GM19043 (cell line): ENCODE data around the gene INPP4A.

ENCODE experiments used
- ATAC-seq: cut with Tn5 transposase; IDR thresholded peaks from one replicate; pipeline ENCODE4 v1.9.1; 2021; ENCODE audit warnings: low read depth; ENCODE audit not compliant: unreplicated experiment

The INPP4A gene

GRCh38 chr2:98507891-98508708 is 63.4 kb downstream of the INPP4A start:
- ATAC-seq, result no peak

GRCh38 chr2:98508709-98509066 is 64.0 kb downstream of the INPP4A start:
- ATAC-seq, result no peak

- ATAC-seq, result no peak
Measured at GRCh38 chr2:98509542-98510321, 65.1 kb downstream of the INPP4A start.

GRCh38 chr2:98510322-98510662 is 65.6 kb downstream of the INPP4A start:
- ATAC-seq, result no peak

- ATAC-seq, result no peak
Measured at GRCh38 chr2:98511981-98512380, 67.3 kb downstream of the INPP4A start.

GRCh38 chr2:98512699-98513098 is 68.0 kb downstream of the INPP4A start:
- ATAC-seq, result no peak

- no peak for ATAC-seq
Measured at GRCh38 chr2:98514096-98514639, 69.5 kb downstream of the INPP4A start.

- ATAC-seq, result no peak
Measured at GRCh38 chr2:98514879-98515249, 70.2 kb downstream of the INPP4A start.

- ATAC-seq, result no peak
Measured at GRCh38 chr2:98515250-98515991, 70.8 kb downstream of the INPP4A start.

GRCh38 chr2:98516571-98516970 is 71.9 kb downstream of the INPP4A start:
- ATAC-seq, result no peak

GRCh38 chr2:98517636-98518035 is 73.0 kb downstream of the INPP4A start:
- ATAC-seq, result no peak

GRCh38 chr2:98518101-98518500 is 73.4 kb downstream of the INPP4A start:
- no peak for ATAC-seq

GRCh38 chr2:98519156-98519555 is 74.5 kb downstream of the INPP4A start:
- ATAC-seq, result no peak

- ATAC-seq, result no peak
Measured at GRCh38 chr2:98519851-98520250, 75.2 kb downstream of the INPP4A start.

GRCh38 chr2:98520806-98521205 is 76.1 kb downstream of the INPP4A start:
- ATAC-seq, result no peak

- no peak for ATAC-seq
Measured at GRCh38 chr2:98521266-98521665, 76.6 kb downstream of the INPP4A start.

GRCh38 chr2:98522854-98523253 is 78.2 kb downstream of the INPP4A start:
- no peak for ATAC-seq

GRCh38 chr2:98524168-98524567 is 79.5 kb downstream of the INPP4A start:
- no peak for ATAC-seq

GRCh38 chr2:98528349-98528748 is 83.7 kb downstream of the INPP4A start:
- ATAC-seq, result no peak

GRCh38 chr2:98530114-98530513 is 85.5 kb downstream of the INPP4A start:
- no peak for ATAC-seq

GRCh38 chr2:98532756-98533155 is 88.1 kb downstream of the INPP4A start:
- ATAC-seq, result no peak
